GM21360 (cell line): ENCODE data around the gene DNAH11.
"Not testable (repeated sequence)": the region's sequence is repeated elsewhere in the genome, so short reads cannot be mapped to it uniquely, and the experiment has no call there.

ENCODE experiments used
- ATAC-seq: cut with Tn5 transposase; IDR thresholded peaks from one replicate; pipeline ENCODE4 v1.9.1; 2021; ENCODE audit warnings: mild to moderate bottlenecking, moderate library complexity; ENCODE audit not compliant: unreplicated experiment

DNAH11 gene

DNA sequence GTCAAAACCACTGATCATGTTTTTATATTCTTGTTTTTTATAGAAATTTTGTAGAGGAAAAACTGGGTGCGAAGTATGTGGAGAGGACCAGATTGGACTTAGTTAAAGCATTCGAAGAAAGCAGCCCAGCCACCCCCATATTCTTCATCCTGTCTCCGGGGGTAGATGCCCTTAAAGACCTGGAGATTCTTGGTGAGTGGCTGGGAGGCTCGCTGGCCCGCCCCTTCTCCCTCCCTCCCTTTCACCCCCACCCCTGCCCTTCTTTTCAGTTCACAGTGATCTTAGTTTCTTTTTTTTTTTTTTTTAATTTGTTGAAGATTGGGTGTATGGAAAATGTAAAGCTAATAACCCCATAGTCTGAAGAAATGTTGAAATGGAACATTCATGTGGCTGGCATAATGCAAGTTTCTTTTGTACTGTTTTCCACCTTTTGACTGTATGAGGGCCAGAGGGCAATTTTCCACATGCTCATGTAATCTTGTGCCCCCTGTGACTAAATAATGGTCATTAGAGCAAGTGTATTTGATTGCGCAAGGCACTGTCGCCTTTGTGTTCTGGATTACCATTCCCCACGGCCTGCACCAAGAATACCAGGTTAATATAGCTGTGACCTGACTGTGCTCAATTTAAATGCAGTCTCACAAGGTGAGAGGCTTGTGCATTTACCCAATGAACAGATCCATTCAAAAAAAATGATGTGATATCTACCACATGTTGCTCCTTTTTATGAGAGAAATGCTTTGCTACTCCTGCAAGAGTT, 325.2 kb downstream of the DNAH11 start:
- no peak for ATAC-seq

DNA sequence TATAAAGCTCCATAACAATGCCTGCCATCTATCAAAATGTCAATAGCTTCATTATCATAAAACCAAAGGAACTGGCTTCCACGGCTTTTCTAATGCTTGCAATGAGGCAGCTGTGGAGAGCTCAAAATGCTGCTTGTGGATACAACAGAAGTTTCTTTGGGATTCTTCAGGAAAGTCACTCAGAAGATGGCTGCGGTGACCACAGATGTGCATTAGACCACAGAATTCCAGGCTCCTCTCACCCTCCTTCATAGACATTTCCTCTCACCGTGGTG, 325.7 kb downstream of the DNAH11 start:
- no peak for ATAC-seq

DNA sequence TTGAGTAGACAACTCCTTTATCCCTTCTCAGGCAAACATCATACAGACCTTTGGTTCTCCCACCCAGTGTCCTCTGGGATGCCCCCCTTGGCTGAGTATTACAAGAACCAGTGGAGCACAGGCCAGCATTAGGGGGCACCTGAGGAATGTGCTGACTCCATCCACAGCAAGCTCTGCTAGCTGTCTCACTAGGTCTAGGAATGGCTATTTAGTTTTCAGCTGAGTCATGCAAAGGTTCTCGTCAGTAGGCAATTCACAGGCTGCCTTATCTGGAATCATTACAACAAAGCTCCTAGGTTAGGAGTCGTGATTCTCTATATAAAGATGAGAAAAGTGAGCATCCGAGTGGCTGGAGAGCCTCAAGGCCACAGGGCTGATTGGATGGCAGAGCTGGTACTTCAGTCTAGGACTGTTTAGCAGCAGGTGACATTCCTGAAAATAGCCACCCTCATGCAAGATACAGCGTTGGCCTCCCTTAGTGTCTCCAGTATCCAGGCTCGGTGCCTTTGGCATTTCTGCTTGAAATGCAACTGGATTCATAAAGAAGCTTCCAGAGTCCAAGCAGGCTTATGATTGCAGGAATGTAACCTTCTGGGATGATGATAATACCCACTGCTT, 327.1 kb downstream of the DNAH11 start:
- no peak for ATAC-seq

DNA sequence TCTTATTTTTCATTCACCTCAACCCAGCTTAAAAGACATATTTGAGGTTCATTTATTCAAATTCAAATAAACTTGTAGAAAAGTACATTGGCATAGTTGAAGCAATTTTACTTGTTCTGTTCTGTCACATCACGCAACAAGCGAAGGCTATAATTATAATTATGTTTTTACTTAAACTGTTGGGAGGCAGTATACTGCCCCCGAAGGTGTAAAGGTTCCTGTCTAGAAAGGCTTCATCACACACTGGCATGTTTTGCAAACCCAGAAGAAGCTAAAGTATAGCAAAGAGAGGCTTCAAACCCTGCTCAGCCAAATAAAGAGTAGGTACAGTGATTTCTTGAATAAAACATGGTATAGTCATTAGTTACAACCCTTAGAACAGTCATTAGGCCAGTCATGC, 340.2 kb downstream of the DNAH11 start:
- no peak for ATAC-seq

DNA sequence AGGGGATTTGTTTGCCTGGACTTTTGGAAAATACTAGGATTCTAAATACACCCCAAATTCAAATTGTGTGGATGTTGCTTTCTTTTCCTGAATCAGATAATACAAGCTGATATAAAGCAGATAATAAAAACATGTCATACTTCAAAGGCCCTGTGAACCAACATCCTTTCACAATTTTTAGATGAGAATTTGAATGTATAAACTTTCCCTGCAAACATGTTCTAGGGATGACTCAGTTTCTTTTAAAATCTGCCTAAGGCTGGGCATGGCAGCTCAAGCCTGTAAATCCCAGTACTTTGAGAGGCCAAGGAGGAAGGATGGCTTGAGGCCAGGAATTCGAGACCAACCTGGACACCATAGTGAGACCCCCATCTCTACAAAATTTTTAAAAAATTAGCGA, 340.7 kb downstream of the DNAH11 start:
- not testable (repeated sequence) for ATAC-seq

DNA sequence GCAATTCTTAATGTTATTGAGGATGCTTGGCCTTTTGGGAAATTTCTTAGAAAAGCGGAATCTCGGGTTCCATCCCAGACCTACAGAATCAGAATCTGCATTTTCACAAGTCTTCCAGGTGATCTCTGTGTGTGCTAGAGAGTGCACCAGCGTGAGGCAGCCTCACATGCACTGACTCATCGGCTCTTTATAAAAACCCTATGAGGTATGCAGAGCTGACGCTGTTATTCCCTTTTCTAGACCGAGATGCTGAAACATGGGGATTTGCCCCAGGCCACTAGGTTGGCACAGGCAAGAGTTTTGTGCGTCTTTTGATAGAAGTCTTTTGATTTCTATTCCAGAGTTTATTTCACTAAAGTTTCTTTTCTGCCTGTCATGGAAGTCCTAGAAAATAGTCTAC, 341.7 kb downstream of the DNAH11 start:
- ATAC-seq: no peak

DNA sequence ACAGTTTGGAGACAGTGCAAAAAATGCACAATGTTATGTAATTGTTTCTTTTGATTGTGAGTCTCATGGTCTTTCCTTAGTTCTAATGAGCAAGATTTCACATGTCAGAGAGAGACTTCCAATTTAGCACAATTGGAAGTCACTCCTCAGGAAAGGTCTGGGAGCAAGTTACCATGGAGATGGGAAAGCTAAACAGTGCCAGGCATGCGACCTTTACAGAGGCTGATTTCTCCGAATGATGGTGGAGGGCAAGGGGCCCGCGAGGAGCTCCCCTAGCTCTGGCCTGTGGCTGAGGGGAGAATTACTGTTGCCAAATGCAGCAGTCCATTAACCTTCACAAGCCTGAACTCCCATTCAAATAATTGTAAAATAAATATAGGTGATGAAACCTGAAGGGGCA, 343.6 kb downstream of the DNAH11 start:
- no peak for ATAC-seq

DNA sequence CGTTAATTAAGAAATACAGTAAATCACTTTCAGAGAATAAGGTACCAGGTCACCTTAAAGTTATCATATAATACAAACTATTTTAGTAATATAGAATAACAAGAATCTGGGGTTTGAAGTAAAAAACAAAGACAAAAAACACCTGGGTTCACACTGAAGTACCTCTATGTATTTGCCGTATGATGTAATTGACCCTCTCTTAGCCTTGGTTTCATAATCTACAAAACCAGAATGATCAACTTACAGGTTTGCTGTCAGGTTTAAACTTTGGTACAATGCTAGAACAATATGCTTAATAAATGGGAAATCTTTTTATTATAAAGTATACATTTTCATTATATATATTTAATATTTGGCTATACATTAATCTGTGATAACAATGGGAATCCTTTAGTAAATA, 344.5 kb downstream of the DNAH11 start:
- no peak for ATAC-seq

DNA sequence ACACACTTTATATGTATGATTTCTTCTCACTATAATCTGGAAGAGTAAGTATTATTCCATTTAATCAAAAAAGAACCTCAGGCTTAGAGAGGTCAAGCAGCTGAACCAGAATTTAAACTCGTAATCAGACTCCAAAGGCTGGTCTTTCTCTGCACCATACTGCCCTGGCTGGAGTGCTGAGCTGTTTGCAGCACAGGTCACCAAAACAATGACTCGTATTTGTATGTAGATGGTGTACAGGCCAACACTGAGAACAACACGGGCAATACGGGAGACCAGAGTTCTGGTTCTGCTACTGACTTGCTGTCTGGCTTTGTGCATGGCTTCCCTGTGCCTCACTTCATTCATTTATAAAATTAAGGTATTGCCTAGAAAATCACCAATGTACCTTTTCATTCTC, 344.9 kb downstream of the DNAH11 start:
- no peak for ATAC-seq

DNA sequence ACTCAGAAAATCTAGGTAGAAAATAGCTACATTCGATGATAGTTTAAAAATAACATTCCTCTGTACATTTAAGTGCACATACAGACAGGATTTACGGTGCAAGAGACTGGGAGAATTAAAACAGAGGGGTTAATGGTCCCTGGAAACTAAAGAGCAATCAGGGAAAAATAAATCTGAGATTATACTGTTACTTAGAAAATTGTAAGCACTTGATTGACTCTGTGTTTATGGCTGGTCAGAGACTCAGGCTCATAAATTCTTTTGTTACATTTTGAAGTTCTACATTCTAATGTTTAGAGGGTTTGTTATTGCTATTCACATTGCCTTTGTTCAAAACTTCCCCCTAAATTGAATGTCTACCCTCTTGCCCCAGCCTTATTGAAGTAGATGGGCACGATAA, 348.5 kb downstream of the DNAH11 start:
- no peak for ATAC-seq

DNA sequence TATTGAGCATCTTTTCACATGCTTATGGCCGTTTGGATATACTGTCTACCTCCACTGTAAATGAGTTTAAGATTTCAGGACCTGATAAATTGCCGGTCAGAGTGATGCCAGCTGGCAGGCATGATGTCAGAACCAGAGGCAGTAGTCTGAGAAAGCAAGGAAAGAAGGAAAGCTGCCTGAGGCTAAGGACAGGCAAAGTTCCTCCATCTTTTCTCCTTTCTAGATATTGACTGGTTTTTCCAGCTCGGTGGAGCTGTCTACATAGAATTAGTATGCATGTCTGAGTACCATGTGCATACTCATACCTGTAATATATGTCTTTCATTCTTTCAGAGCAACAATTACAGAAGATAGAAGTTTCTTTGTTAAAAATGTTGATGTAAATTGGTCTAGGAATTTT, 350.6 kb downstream of the DNAH11 start:
- no peak for ATAC-seq

DNA sequence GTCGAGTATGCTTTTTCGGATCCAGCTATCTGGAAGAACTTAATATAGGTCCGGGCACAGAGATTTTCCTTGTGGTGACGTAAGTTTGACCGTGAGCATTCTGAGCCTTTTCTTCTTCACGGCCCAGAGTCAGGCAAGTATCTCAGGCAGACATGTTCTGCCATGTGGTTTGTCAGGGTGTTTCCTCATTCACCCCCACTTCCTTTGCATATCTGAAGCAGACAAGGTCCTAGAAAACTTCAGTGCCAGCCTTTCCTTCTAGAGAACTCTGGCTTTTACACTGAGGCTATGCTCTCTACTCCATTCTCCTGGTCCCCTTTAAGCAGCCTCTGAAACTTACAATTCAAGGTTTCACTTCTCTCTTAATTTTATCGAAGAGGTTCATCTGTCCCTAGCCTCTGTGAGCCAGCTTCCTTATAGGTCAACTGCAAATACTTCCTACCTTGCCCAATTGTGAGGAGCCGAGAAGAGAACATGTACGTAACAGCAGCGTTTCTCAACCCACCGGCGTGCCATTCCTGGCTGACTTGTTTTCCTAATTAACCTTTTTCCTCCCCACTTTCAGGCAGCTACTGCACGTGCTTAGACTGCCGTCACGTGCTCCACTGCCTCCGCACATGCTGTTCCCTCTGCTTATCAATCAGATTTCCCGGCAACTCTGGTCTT, 355.6 kb downstream of the DNAH11 start:
- peak; percentile 92 for ATAC-seq

DNA sequence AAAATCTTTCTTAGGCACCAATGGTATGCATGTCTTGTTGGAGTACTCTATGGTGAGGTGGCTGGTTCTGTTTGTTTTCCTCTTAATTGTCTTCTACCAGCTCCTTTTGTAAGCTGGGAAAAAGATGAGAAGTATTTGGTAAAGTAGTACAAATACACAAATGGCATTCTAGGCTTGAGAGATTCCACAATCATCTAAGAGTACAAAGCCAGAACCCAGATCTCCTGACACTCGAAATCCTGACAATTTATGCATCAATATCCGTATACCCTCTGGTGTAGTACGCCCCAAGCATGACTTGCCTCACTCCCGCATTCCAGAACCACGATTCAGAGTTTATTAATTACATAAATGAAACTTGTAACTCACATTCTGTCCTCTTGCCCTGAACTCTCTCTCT, 359.4 kb downstream of the DNAH11 start:
- ATAC-seq: no peak

DNA sequence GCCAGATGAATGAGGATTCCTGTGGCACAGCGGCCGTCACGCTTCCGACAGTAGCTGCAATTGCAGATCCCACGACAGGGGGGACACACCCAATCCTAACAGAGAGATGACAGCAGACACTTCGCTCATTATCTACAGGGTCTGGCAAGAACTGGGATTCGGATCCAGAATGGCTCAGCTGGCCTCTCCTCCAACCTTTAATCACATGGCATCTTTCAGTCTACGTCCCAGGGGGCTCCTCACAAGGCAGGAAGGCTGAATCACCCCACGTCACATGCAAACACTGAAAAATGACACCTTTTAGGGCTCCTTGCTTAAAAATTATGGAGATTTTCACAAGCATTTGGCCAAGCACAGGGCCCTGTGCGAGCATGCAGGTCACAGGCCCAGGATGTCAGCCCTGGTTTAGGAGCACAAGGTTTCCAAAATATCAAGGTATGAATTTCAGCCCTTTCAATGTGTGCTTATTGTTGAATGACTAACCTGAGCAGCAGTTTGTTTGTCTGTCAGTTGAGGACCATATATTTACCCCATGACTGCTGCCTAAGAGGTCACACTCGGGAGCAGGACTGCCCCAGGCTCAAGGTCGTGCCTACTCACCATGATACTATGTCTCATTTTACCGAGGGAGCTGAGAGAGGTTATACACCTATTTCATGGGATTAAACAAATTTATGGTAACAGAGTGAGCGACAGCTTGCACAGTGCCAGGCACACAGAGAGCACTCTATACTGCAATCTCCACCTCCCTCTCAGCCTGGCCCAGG, 360.4 kb downstream of the DNAH11 start:
- ATAC-seq: no peak

DNA sequence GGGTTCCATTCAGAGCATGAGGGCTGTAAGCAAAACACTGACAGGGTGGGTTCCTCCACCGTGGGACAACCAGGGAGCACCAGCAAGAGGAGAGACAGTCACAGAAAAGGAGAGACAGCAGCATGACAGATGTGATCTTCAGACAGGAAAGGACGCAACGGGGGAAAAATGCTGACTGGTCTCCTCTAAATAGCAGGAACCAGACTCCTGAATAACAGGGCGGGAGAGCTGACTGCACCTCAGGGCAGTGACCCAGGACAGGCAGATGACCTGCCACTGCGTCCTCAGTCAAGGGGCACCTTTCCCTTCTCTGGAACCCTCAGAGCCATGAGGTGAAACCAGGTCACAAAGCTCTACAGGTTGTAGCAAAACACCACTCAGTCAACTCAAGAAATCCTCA, 365.9 kb downstream of the DNAH11 start:
- no peak for ATAC-seq

DNA sequence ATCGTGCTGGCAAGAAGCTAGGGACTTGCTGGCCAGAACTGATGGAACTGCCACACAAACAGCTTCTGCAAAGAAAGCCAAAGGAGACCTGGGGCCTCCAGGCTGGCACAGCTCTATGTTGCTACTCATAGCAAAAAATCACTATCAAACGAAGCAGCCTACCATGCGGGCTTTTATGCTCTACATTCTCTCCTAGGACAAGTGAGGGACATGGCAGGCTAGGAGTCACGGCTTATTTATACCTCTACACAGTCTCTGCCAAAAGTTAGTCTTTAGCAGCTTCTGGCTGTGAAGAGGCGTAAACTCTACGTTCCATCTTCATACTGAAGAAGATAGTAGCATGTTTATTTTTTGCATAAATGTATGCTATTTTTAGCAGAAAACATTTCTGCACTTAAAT, 367.4 kb downstream of the DNAH11 start:
- no peak for ATAC-seq

DNA sequence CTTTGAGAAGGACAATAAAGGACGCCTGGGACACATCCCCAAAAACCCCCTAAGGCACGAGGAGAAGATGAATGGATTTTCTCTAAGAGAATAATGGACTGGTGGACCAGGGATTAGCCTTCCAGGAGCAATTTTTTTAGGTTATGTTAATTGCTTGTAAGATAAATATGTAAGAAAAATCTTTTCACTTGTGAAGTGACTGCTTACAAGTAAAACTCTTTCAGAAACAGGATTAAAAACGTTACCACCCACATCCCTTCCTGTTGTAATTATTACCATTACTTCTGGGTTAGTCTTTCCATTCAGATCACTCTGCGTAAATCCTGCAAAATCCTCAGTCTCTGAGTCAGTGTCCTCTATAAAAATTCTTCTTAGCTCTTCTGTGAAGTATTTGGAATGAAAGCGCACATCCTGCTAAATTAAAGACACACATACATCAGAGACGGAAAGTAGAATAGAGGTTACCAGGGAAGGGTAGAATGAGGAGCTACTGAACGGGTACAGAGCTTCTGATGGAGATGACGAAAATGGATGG, 368.6 kb downstream of the DNAH11 start:
- no peak for ATAC-seq

DNA sequence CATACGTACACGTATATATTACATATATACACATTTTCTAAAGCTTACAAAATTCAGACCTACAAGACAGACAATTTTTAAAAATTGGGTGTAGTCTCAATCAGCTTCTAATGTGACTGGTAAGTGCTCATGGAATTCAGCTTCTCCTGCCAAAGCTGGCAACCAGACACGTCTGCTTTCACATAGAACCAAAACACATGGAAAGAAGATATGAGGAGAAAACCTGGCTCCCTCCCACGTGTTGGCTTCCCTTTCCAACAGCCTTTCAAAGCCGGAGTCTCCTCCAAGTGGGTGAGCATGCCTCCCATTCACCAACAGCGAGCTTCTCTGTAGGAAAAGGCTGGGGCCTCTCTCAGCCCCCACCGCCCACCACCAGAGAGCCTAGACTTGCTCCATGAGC, 369.5 kb downstream of the DNAH11 start:
- ATAC-seq: no peak

DNA sequence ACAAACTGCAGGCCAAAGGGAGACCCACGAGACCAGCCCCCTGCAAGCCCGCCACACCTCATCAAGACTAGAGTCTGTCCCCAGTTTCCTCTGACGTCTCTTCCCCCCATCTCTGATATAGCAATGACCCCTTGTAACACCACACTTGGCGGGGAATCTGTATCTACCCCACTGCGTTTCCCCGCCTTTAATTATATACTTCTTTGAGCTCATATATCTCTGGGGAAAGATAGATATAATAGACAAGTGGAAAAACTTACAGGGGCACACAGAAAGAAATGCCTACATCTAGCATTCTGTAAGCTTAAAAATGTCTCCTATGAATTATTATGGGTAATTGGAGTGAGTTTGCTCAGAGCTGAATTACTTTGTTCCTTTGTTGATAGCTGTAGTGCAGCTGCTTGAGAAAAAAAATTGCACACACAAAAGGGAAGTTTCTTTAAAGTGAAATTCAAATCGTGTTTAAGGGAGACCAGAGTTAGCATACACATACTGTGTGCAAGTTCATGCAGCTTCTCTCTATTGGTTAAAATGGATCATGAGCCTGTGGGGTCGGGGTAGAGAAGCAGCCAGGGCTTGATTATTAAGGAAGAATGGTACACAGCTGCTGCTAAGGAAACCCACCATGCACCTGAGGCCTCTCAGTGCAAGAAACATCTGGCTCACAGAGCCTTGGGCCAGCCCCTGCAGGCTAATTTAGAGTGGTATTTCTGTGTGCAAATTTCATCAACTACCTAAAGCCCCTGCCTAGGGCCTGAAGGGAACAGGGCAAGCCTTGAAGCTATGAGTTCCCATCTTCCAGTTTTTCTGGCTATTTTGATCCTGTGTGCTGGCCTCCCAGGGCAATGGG, 370.3 kb downstream of the DNAH11 start:
- ATAC-seq: no peak

DNA sequence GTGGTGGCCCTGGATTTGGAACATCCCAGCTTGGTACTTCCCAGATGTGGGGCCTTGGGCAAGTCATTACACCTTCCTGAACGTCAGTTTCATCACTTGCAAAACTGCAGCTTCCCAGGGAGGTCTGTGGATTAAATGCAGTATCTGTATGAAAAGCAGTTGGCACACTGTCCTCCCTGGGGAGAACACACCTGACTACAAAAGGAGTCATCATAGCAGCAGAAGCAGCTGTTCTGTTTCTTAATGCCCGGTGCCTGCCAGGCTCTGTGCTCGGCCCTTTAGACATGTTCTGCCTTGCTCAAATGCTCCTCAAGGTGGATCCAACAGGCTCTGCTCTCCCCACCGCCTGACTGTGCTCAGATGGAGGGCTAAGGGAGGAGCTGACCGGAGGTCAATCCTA, 371.8 kb downstream of the DNAH11 start:
- no peak for ATAC-seq

DNA sequence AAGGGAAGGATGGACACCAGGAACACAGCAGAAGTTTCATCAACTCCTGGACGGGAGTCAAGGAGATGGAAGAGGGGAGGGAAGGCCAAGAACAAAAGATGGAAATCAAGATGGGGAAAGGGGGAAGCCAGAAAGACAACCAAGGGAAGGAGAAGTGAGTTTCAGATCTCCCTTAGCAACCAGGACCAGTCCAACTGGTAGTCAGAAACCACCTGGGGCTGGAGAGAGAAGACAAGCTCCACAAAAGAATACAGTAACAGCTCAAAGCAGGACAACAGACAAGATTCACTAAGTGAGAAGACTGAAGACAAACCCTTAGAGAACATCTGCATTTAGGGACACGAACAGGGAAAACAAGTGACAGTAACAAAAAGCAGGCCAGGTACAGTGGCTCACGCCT, 372.3 kb downstream of the DNAH11 start:
- ATAC-seq: no peak
